ENCODE measurements around the gene LMO2. TPM values are rescaled to one million over a fixed set of nuclear protein-coding genes. Genes with fewer than 3 reads are reported as not detected.

LMO2 gene
- total and polyA plus RNA-seq, 2 donors from 2014 or later = 57.1 to 60.6 TPM

DNA sequence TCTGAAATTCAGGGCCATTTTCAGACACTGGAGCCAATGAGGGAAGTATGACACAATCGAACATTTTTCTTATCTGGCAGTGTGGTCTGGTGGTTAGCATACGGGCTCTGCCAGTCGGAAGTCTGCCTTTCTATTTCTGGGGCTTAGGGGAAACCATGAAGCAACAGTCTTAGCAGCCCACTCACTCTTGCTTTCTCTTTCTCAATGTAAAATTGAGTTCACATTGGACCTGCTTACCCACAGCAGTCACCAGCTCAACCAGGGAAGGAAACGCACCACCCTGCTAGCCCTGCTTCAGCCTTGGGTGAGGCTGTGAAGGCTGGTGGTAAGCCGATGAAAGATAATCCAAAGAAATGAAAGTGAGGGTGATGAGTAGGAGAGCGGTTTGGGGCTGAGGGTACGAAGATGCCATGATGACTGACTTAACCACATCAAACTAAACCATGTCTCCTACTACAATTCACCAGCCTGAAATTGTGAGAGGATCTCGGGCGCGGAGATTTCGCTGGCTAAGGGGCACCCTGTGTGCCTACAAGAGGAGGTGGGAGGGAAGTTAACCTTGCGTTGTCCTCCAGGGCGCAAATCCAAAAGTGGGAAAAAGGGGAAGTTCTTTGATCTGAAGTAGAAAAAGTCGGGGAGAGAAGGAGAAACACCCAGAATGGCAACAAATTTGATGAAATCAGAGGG is 2.0 kb upstream of the LMO2 start:
- H3K9me3 ChIP-seq (ENCODE audit: control insufficient read depth in 2 of 3, insufficient read depth in 1 of 3, low read length in 3 of 3) = no peaks in the 10 kb centered on the region
- H3K27ac ChIP-seq (ENCODE audit: low read depth in 2 of 2, low read length in 2 of 2) = peak overlapping the region; percentile 3 to 18
- TF ChIP-seq, protein P1, sequence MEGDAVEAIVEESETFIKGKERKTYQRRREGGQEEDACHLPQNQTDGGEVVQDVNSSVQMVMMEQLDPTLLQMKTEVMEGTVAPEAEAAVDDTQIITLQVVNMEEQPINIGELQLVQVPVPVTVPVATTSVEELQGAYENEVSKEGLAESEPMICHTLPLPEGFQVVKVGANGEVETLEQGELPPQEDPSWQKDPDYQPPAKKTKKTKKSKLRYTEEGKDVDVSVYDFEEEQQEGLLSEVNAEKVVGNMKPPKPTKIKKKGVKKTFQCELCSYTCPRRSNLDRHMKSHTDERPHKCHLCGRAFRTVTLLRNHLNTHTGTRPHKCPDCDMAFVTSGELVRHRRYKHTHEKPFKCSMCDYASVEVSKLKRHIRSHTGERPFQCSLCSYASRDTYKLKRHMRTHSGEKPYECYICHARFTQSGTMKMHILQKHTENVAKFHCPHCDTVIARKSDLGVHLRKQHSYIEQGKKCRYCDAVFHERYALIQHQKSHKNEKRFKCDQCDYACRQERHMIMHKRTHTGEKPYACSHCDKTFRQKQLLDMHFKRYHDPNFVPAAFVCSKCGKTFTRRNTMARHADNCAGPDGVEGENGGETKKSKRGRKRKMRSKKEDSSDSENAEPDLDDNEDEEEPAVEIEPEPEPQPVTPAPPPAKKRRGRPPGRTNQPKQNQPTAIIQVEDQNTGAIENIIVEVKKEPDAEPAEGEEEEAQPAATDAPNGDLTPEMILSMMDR (IDR thresholded peaks at IDR 0.05; ENCODE audit: borderline replicate concordance, extremely low read depth, insufficient read depth) = no peak
- no peaks in the 10 kb centered on the region for H3K27me3 ChIP-seq (ENCODE audit: control insufficient read depth, insufficient read depth, low read length)
- DNase-seq (no peak), FAIRE-seq (no peak)
- no peak overlapping the region for H3K4me3 ChIP-seq (ENCODE audit: low read length in 3 of 3)
- H3K36me3 ChIP-seq (ENCODE audit: control insufficient read depth in 2 of 3, insufficient read depth in 3 of 3, low read length in 3 of 3) = no peaks in the 10 kb centered on the region
- H3K9ac ChIP-seq (ENCODE audit: low read length in 3 of 3) = no peak overlapping the region
- intact Hi-C loops (cut with DNase I) = no loop called here
- peaks cover 0 to 1% (median under 1%) of the 10 kb centered on the region in 3 donors for H3K4me1 ChIP-seq (ENCODE audit: control insufficient read depth in 2 of 3, insufficient read depth in 2 of 3, low read depth in 1 of 3, low read length in 3 of 3)

DNA sequence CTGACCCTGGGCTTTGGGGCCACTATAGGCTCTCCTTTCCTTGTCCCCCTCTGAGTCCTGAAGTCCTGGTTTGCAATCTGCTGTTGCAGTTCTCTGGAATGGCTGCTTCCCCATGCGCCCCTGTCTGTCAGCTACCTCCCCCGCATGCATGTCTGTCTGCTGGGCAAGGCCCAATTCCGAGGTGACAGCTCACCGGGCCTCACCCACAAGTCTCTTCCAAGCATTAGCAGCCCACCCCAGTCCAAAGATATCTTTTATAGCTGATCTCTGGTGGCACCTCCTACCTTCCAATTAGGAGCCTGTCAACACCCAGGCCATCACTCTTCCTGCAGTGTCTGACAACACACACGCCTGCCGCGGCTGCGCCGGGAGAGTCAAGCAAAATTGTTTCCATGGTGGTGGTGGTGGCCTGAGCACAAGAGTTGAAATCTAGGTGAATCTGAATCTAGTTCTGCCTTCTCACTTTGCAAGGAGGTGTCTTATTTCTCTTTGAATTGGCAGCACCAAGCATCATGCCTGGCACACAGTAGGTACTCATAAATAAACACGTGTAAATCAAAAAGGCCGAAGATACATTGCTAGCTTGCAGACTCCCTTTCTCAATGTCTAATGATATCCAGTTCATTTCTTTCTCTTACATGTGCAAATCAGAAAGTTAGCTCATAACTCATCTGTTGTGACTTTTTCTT is 1.2 kb upstream of the LMO2 start:
- DNase-seq (peak in 4 of 5 donors; percentile 46 to 55 (median 50)), FAIRE-seq (no peak)
- intact Hi-C loops (cut with DNase I) = no loop called here
- Histone ChIP-seq H3K9me3 (ENCODE audit: control insufficient read depth in 2 of 3, insufficient read depth in 1 of 3, low read length in 3 of 3) (no peaks in the 10 kb centered on the region), H3K36me3 (ENCODE audit: control insufficient read depth in 2 of 3, insufficient read depth in 3 of 3, low read length in 3 of 3) (no peaks in the 10 kb centered on the region), H3K9ac (ENCODE audit: low read length in 3 of 3) (no peak overlapping the region), H3K4me3 (ENCODE audit: low read length in 3 of 3) (no peak overlapping the region), H3K4me1 (ENCODE audit: control insufficient read depth in 2 of 3, insufficient read depth in 2 of 3, low read depth in 1 of 3, low read length in 3 of 3) (no peaks in the 10 kb centered on the region), H3K27me3 (ENCODE audit: control insufficient read depth, insufficient read depth, low read length) (no peaks in the 10 kb centered on the region), H3K27ac (ENCODE audit: low read depth in 2 of 2, low read length in 2 of 2) (no peak overlapping the region)
- TF ChIP-seq, protein P1 (IDR thresholded peaks at IDR 0.05; ENCODE audit: borderline replicate concordance, extremely low read depth, insufficient read depth) = no peak

DNA sequence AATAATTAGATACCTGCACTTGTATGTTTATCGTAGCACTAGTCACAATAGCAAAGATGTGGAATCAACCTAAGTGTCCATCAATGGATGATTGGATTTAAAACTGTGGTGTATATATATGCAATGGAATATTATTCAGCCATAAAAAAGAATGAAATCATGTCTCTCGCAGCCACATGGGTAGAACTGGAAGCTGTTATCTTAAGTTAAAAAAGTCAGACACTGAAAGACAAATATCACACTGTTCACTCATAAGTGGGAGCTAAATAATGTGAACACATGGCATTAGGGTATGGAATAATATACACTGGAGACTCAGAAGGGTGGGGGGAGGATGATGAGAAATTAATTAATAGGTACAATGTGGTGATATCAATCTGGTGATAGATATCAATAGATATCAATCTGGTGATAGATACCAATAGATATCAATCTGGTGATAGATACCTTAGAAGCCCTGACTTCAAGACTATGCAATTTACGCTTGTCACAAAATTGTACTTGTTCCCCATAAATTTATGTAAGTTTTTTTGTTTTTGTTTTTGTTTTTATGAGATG is 2.0 kb downstream of the LMO2 start:
- Histone ChIP-seq H3K27ac (ENCODE audit: low read depth in 2 of 2, low read length in 2 of 2) (no peak overlapping the region), H3K4me3 (ENCODE audit: low read length in 3 of 3) (no peak overlapping the region), H3K4me1 (ENCODE audit: control insufficient read depth in 2 of 3, insufficient read depth in 2 of 3, low read depth in 1 of 3, low read length in 3 of 3) (no peaks in the 10 kb centered on the region), H3K9ac (ENCODE audit: low read length in 3 of 3) (no peak overlapping the region), H3K9me3 (ENCODE audit: control insufficient read depth in 2 of 3, insufficient read depth in 1 of 3, low read length in 3 of 3) (no peaks in the 10 kb centered on the region), H3K36me3 (ENCODE audit: control insufficient read depth in 2 of 3, insufficient read depth in 3 of 3, low read length in 3 of 3) (no peaks in the 10 kb centered on the region), H3K27me3 (ENCODE audit: control insufficient read depth, insufficient read depth, low read length) (no peaks in the 10 kb centered on the region)
- no peak for FAIRE-seq
- no peak for DNase-seq
- intact Hi-C loops (cut with DNase I) = no loop called here
- TF ChIP-seq, protein P1 (IDR thresholded peaks at IDR 0.05; ENCODE audit: borderline replicate concordance, extremely low read depth, insufficient read depth) = no peak

All from kidney (tissue), 14 donors.